ENCODE measurements around the gene CTBP2. TPM values are rescaled to one million over a fixed set of nuclear protein-coding genes. Genes with fewer than 3 reads are reported as not detected.
A peak's percentile ranks its signal among the peaks of the same experiment; 100 is the strongest.
"Not testable (repeated sequence)": the region's sequence is repeated elsewhere in the genome, so short reads cannot be mapped to it uniquely, and the experiment has no call there.

Gene CTBP2
- total RNA-seq, 8 experiments from 2014 or later = 29.4 to 90.0 (median 44.8) TPM

GRCh38 chr10:125089469-125089868 lies 70.9 kb downstream of the CTBP2 start:
- WGBS, 10 experiments = 20 to 100% (median 71%) methylated on average over 1 to 2 of the region's 2 CpGs; no CpG with 5 or more reads in 5 of the 10 experiments
- in situ Hi-C loops (cut with MboI; ENCODE audit: low pct_unique_long_range_greater_than_20kb in 2 of 9, low sequenced_read_pairs in 9 of 9, unreplicated experiment in 9 of 9) = no loop called here

GRCh38 chr10:125087897-125088215 lies 72.5 kb downstream of the CTBP2 start:
- in situ Hi-C loops (cut with MboI; ENCODE audit: low pct_unique_long_range_greater_than_20kb in 2 of 9, low sequenced_read_pairs in 9 of 9, unreplicated experiment in 9 of 9) = no loop called here
- 70 to 100% (median 95%) methylated on average over 1 to 10 of the region's 10 CpGs; no CpG with 5 or more reads in 2 of the 10 experiments for WGBS, 10 experiments
- no peak overlapping the region for H3K27ac ChIP-seq
- ATAC-seq (replicated peaks in 6 of 8) = no peak
- peaks cover 0 to 9% of the 10 kb centered on the region in 2 donors for H3K4me1 ChIP-seq (replicated peaks in 1 of 2)
- no peak overlapping the region for H3K4me3 ChIP-seq

More at GRCh38 chr10:125089469-125089868, 70.9 kb downstream of the CTBP2 start:
- peaks cover 14 to 23% of the 10 kb centered on the region in 2 donors for H3K4me1 ChIP-seq (replicated peaks in 1 of 2)
- no peak overlapping the region for H3K4me3 ChIP-seq
- no peak overlapping the region for H3K27ac ChIP-seq
- peak in 2 of 8 experiments; percentile 55 to 67 for ATAC-seq (replicated peaks in 6 of 8)

GRCh38 chr10:125087191-125087896 lies 73.0 kb downstream of the CTBP2 start:
- Histone ChIP-seq H3K27ac (no peak overlapping the region), H3K4me3 (no peak overlapping the region), H3K4me1 (replicated peaks in 1 of 2) (peaks cover 0 to 9% of the 10 kb centered on the region in 2 donors)
- 60 to 100% (median 96%) methylated on average over 1 to 9 of the region's 14 CpGs; no CpG with 5 or more reads in 2 of the 10 experiments for WGBS, 10 experiments
- in situ Hi-C loops (cut with MboI; ENCODE audit: low pct_unique_long_range_greater_than_20kb in 2 of 9, low sequenced_read_pairs in 9 of 9, unreplicated experiment in 9 of 9) = no loop called here
- no peak for ATAC-seq (replicated peaks in 6 of 8)

- in situ Hi-C loops (cut with MboI; ENCODE audit: low pct_unique_long_range_greater_than_20kb in 2 of 9, low sequenced_read_pairs in 9 of 9, unreplicated experiment in 9 of 9) = no loop called here
- no peak overlapping the region for H3K27ac ChIP-seq
- H3K4me3 ChIP-seq = no peak overlapping the region
- 88 to 100% (median 100%) methylated on average over 1 to 9 of the region's 9 CpGs; no CpG with 5 or more reads in 4 of the 10 experiments for WGBS, 10 experiments
- peaks cover 0 to 9% of the 10 kb centered on the region in 2 donors for H3K4me1 ChIP-seq (replicated peaks in 1 of 2)
- ATAC-seq (replicated peaks in 6 of 8) = no peak
Measured at GRCh38 chr10:125086691-125087090, 73.7 kb downstream of the CTBP2 start.

GRCh38 chr10:125085258-125086054 lies 74.9 kb downstream of the CTBP2 start:
- WGBS, 10 experiments = 27 to 100% (median 86%) methylated on average over 1 to 12 of the region's 17 CpGs; no CpG with 5 or more reads in 1 of the 10 experiments
- peaks cover 0 to 9% of the 10 kb centered on the region in 2 donors for H3K4me1 ChIP-seq (replicated peaks in 1 of 2)
- peak in 5 of 8 experiments; percentile 8 to 41 (median 13) for ATAC-seq (replicated peaks in 6 of 8)
- H3K27ac ChIP-seq = no peak overlapping the region
- in situ Hi-C loops (cut with MboI; ENCODE audit: low pct_unique_long_range_greater_than_20kb in 2 of 9, low sequenced_read_pairs in 9 of 9, unreplicated experiment in 9 of 9) = no loop called here
- H3K4me3 ChIP-seq = no peak overlapping the region

GRCh38 chr10:125084614-125085257 lies 75.6 kb downstream of the CTBP2 start:
- in situ Hi-C loops (cut with MboI; ENCODE audit: low pct_unique_long_range_greater_than_20kb in 2 of 9, low sequenced_read_pairs in 9 of 9, unreplicated experiment in 9 of 9) = no loop called here
- H3K4me3 ChIP-seq = no peak overlapping the region
- 40 to 100% (median 95%) methylated on average over 1 to 8 of the region's 18 CpGs; no CpG with 5 or more reads in 3 of the 10 experiments for WGBS, 10 experiments
- peak in 1 of 8 experiments; percentile 64 for ATAC-seq (replicated peaks in 6 of 8)
- H3K4me1 ChIP-seq (replicated peaks in 1 of 2) = peaks cover 0 to 9% of the 10 kb centered on the region in 2 donors
- H3K27ac ChIP-seq = no peak overlapping the region

GRCh38 chr10:125084191-125084613 lies 76.2 kb downstream of the CTBP2 start:
- ATAC-seq (replicated peaks in 6 of 8) = peak in 4 of 8 experiments; percentile 17 to 96 (median 71)
- H3K27ac ChIP-seq = no peak overlapping the region

GRCh38 chr10:125083576-125083920 lies 76.8 kb downstream of the CTBP2 start:
- H3K27ac ChIP-seq = no peak overlapping the region
- peak in 1 of 8 experiments; percentile 37 for ATAC-seq (replicated peaks in 6 of 8)
- in situ Hi-C loops (cut with MboI; ENCODE audit: low pct_unique_long_range_greater_than_20kb in 2 of 9, low sequenced_read_pairs in 9 of 9, unreplicated experiment in 9 of 9) = no loop called here

More at GRCh38 chr10:125084191-125084613, 76.2 kb downstream of the CTBP2 start:
- Histone ChIP-seq H3K4me3 (no peak overlapping the region), H3K4me1 (replicated peaks in 1 of 2) (peaks cover 0 to 9% of the 10 kb centered on the region in 2 donors)
- in situ Hi-C loops (cut with MboI; ENCODE audit: low pct_unique_long_range_greater_than_20kb in 2 of 9, low sequenced_read_pairs in 9 of 9, unreplicated experiment in 9 of 9) = no loop called here
- 0 to 89% (median 35%) methylated on average over 1 to 5 of the region's 11 CpGs; no CpG with 5 or more reads in 6 of the 10 experiments for WGBS, 10 experiments

GRCh38 chr10:125082881-125083575 lies 77.3 kb downstream of the CTBP2 start:
- Histone ChIP-seq H3K27ac (no peak overlapping the region), H3K4me3 (no peak overlapping the region), H3K4me1 (replicated peaks in 1 of 2) (peaks cover 0 to 12% of the 10 kb centered on the region in 2 donors)
- 73 to 100% (median 91%) methylated on average over 2 to 12 of the region's 15 CpGs; no CpG with 5 or more reads in 1 of the 10 experiments for WGBS, 10 experiments
- in situ Hi-C loops (cut with MboI; ENCODE audit: low pct_unique_long_range_greater_than_20kb in 2 of 9, low sequenced_read_pairs in 9 of 9, unreplicated experiment in 9 of 9) = no loop called here
- ATAC-seq (replicated peaks in 6 of 8) = no peak

More at GRCh38 chr10:125083576-125083920, 76.8 kb downstream of the CTBP2 start:
- 70 to 100% (median 100%) methylated on average over 1 to 10 of the region's 10 CpGs; no CpG with 5 or more reads in 3 of the 10 experiments for WGBS, 10 experiments
- peaks cover 0 to 10% of the 10 kb centered on the region in 2 donors for H3K4me1 ChIP-seq (replicated peaks in 1 of 2)
- H3K4me3 ChIP-seq = no peak overlapping the region

- 92 to 100% (median 97%) methylated on average over 1 to 10 of the region's 13 CpGs; no CpG with 5 or more reads in 1 of the 10 experiments for WGBS, 10 experiments
- H3K4me3 ChIP-seq; ATAC-seq (replicated peaks in 6 of 8); in situ Hi-C loops (cut with MboI; ENCODE audit: low pct_unique_long_range_greater_than_20kb in 2 of 9, low sequenced_read_pairs in 9 of 9, unreplicated experiment in 9 of 9); H3K27ac ChIP-seq: not testable (repeated sequence)
- H3K4me1 ChIP-seq (replicated peaks in 1 of 2) = peaks cover 0 to 12% of the 10 kb centered on the region in 2 donors
Measured at GRCh38 chr10:125082471-125082870, 77.9 kb downstream of the CTBP2 start.

- peak in 1 of 8 experiments; percentile 15 for ATAC-seq (replicated peaks in 6 of 8)
- in situ Hi-C loops (cut with MboI; ENCODE audit: low pct_unique_long_range_greater_than_20kb in 2 of 9, low sequenced_read_pairs in 9 of 9, unreplicated experiment in 9 of 9) = no loop called here
- no peak overlapping the region for H3K4me3 ChIP-seq
- no peak overlapping the region for H3K27ac ChIP-seq
- WGBS, 10 experiments = 40 to 100% (median 100%) methylated on average over 1 to 4 of the region's 10 CpGs; no CpG with 5 or more reads in 5 of the 10 experiments
- H3K4me1 ChIP-seq (replicated peaks in 1 of 2) = peaks cover 0 to 12% of the 10 kb centered on the region in 2 donors
Measured at GRCh38 chr10:125081931-125082330, 78.4 kb downstream of the CTBP2 start.

GRCh38 chr10:125080984-125081383 lies 79.4 kb downstream of the CTBP2 start:
- Histone ChIP-seq H3K27ac (no peak overlapping the region), H3K4me3 (no peak overlapping the region), H3K4me1 (replicated peaks in 1 of 2) (peaks cover 0 to 15% of the 10 kb centered on the region in 2 donors)
- WGBS, 10 experiments = 72 to 100% (median 90%) methylated on average over 2 to 7 of the region's 7 CpGs
- no peak for ATAC-seq (replicated peaks in 6 of 8)
- in situ Hi-C loops (cut with MboI; ENCODE audit: low pct_unique_long_range_greater_than_20kb in 2 of 9, low sequenced_read_pairs in 9 of 9, unreplicated experiment in 9 of 9) = no loop called here
